GM11168 (cell line): Measurements from ENCODE around the gene KLK3.

Source experiments
- in situ Hi-C: fragments of 300-500 bp; cut with MboI; formaldehyde crosslinking; loops from one replicate; pipeline ENCODE4 v1.12.0; 2022; ENCODE audit warnings: low sequenced_read_pairs; ENCODE audit not compliant: unreplicated experiment

The KLK3 gene

GRCh38 chr19:50830266-50831025 lies 24.3 kb upstream of the KLK3 start:
- in situ Hi-C loops = no loop called here

- in situ Hi-C loops = no loop called here
Measured at GRCh38 chr19:50831026-50831396, 23.7 kb upstream of the KLK3 start.

GRCh38 chr19:50832666-50833065 lies 22.0 kb upstream of the KLK3 start:
- in situ Hi-C loops = no loop called here

GRCh38 chr19:50833117-50833801 lies 21.5 kb upstream of the KLK3 start, which contains the start of gene KLK15:
Gene KLK15, minus strand, starts transcription at chr19:50833574. Its CDS starts 2,082 bp downstream, at chr19:50831492.
- in situ Hi-C loops = no loop called here

GRCh38 chr19:50833802-50834167 lies 20.9 kb upstream of the KLK3 start:
- in situ Hi-C loops = no loop called here

- in situ Hi-C loops = no loop called here
Measured at GRCh38 chr19:50835103-50835784, 19.5 kb upstream of the KLK3 start.

- in situ Hi-C loops = no loop called here
Measured at GRCh38 chr19:50835785-50836542, 18.8 kb upstream of the KLK3 start.

GRCh38 chr19:50836543-50837195 lies 18.0 kb upstream of the KLK3 start:
- in situ Hi-C loops = no loop called here

GRCh38 chr19:50837300-50837699 lies 17.4 kb upstream of the KLK3 start:
- in situ Hi-C loops = no loop called here

- in situ Hi-C loops = no loop called here
Measured at GRCh38 chr19:50838239-50838638, 16.5 kb upstream of the KLK3 start.

- in situ Hi-C loops = no loop called here
Measured at GRCh38 chr19:50839712-50840655, 14.7 kb upstream of the KLK3 start.

- in situ Hi-C loops = no loop called here
Measured at GRCh38 chr19:50842130-50842529, 12.6 kb upstream of the KLK3 start.

GRCh38 chr19:50843205-50843604 lies 11.5 kb upstream of the KLK3 start:
- in situ Hi-C loops = no loop called here

GRCh38 chr19:50843701-50844221 lies 11.0 kb upstream of the KLK3 start:
- in situ Hi-C loops = no loop called here

GRCh38 chr19:50844296-50844935 lies 10.3 kb upstream of the KLK3 start:
- in situ Hi-C loops = no loop called here

- in situ Hi-C loops = no loop called here
Measured at GRCh38 chr19:50850738-50851137, 4.0 kb upstream of the KLK3 start.

- in situ Hi-C loops = no loop called here
Measured at GRCh38 chr19:50851620-50852019, 3.1 kb upstream of the KLK3 start.

- in situ Hi-C loops = no loop called here
Measured at GRCh38 chr19:50857366-50857765, 2.7 kb downstream of the KLK3 start.
